ENCODE results near the gene SCN3B.

SCN3B gene

GRCh38 chr11:123624974-123625373 is 29.4 kb downstream of the SCN3B start:
- FAIRE-seq, result no peak

GRCh38 chr11:123622576-123622975 is 31.8 kb downstream of the SCN3B start:
- FAIRE-seq (no peak), DNase-seq (ENCODE audit: insufficient read length) (no peak)
- TF ChIP-seq TAF1 (IDR thresholded peaks at IDR 0.05; ENCODE audit: borderline replicate concordance, low read depth, low read length) (no peak), POLR2AphosphoS5 (IDR thresholded peaks at IDR 0.05; ENCODE audit: low read depth, low read length) (no peak), POLR2A (IDR thresholded peaks at IDR 0.05; ENCODE audit: low read depth, low read length) (no peak)

More at GRCh38 chr11:123624974-123625373, 29.4 kb downstream of the SCN3B start:
- no peak for DNase-seq (ENCODE audit: insufficient read length)
- no peak for TF ChIP-seq POLR2A (IDR thresholded peaks at IDR 0.05; ENCODE audit: low read depth, low read length)
- TF ChIP-seq POLR2AphosphoS5 (IDR thresholded peaks at IDR 0.05; ENCODE audit: low read depth, low read length), result no peak
- no peak for TF ChIP-seq TAF1 (IDR thresholded peaks at IDR 0.05; ENCODE audit: borderline replicate concordance, low read depth, low read length)

GRCh38 chr11:123616505-123617198 is 37.8 kb downstream of the SCN3B start:
- FAIRE-seq, result no peak
- TF ChIP-seq POLR2A (IDR thresholded peaks at IDR 0.05; ENCODE audit: low read depth, low read length) (no peak), POLR2AphosphoS5 (IDR thresholded peaks at IDR 0.05; ENCODE audit: low read depth, low read length) (no peak), TAF1 (IDR thresholded peaks at IDR 0.05; ENCODE audit: borderline replicate concordance, low read depth, low read length) (no peak)
- no peak for DNase-seq (ENCODE audit: insufficient read length)

- DNase-seq (ENCODE audit: insufficient read length), result no peak
- no peak for TF ChIP-seq POLR2AphosphoS5 (IDR thresholded peaks at IDR 0.05; ENCODE audit: low read depth, low read length)
- no peak for TF ChIP-seq TAF1 (IDR thresholded peaks at IDR 0.05; ENCODE audit: borderline replicate concordance, low read depth, low read length)
- TF ChIP-seq POLR2A (IDR thresholded peaks at IDR 0.05; ENCODE audit: low read depth, low read length), result no peak
- no peak for FAIRE-seq
These were observed 42.7 kb downstream of the SCN3B start for GRCh38 chr11:123611698-123612097.

GRCh38 chr11:123608945-123609344 is 45.5 kb downstream of the SCN3B start:
- no peak for FAIRE-seq
- TF ChIP-seq POLR2AphosphoS5 (IDR thresholded peaks at IDR 0.05; ENCODE audit: low read depth, low read length) (no peak), TAF1 (IDR thresholded peaks at IDR 0.05; ENCODE audit: borderline replicate concordance, low read depth, low read length) (no peak), POLR2A (IDR thresholded peaks at IDR 0.05; ENCODE audit: low read depth, low read length) (no peak)
- DNase-seq (ENCODE audit: insufficient read length), result no peak

- FAIRE-seq, result no peak
- TF ChIP-seq POLR2AphosphoS5 (IDR thresholded peaks at IDR 0.05; ENCODE audit: low read depth, low read length), result no peak
- no peak for TF ChIP-seq POLR2A (IDR thresholded peaks at IDR 0.05; ENCODE audit: low read depth, low read length)
- TF ChIP-seq TAF1 (IDR thresholded peaks at IDR 0.05; ENCODE audit: borderline replicate concordance, low read depth, low read length), result no peak
These were observed 46.1 kb downstream of the SCN3B start for GRCh38 chr11:123608371-123608770.

GRCh38 chr11:123607781-123608180 is 46.6 kb downstream of the SCN3B start:
- TF ChIP-seq POLR2AphosphoS5 (IDR thresholded peaks at IDR 0.05; ENCODE audit: low read depth, low read length), result no peak
- no peak for TF ChIP-seq TAF1 (IDR thresholded peaks at IDR 0.05; ENCODE audit: borderline replicate concordance, low read depth, low read length)
- no peak for TF ChIP-seq POLR2A (IDR thresholded peaks at IDR 0.05; ENCODE audit: low read depth, low read length)
- no peak for FAIRE-seq
- DNase-seq (ENCODE audit: insufficient read length), result no peak

More at GRCh38 chr11:123608371-123608770, 46.1 kb downstream of the SCN3B start:
- no peak for DNase-seq (ENCODE audit: insufficient read length)

GRCh38 chr11:123603666-123604065 is 50.8 kb downstream of the SCN3B start:
- TF ChIP-seq POLR2AphosphoS5 (IDR thresholded peaks at IDR 0.05; ENCODE audit: low read depth, low read length) (no peak), TAF1 (IDR thresholded peaks at IDR 0.05; ENCODE audit: borderline replicate concordance, low read depth, low read length) (no peak), POLR2A (IDR thresholded peaks at IDR 0.05; ENCODE audit: low read depth, low read length) (no peak)
- FAIRE-seq, result no peak
- no peak for DNase-seq (ENCODE audit: insufficient read length)

GRCh38 chr11:123601743-123602142 is 52.7 kb downstream of the SCN3B start:
- DNase-seq (ENCODE audit: insufficient read length) (no peak), FAIRE-seq (no peak)
- no peak for TF ChIP-seq POLR2A (IDR thresholded peaks at IDR 0.05; ENCODE audit: low read depth, low read length)
- no peak for TF ChIP-seq TAF1 (IDR thresholded peaks at IDR 0.05; ENCODE audit: borderline replicate concordance, low read depth, low read length)
- no peak for TF ChIP-seq POLR2AphosphoS5 (IDR thresholded peaks at IDR 0.05; ENCODE audit: low read depth, low read length)

- FAIRE-seq, result no peak
- DNase-seq (ENCODE audit: insufficient read length), result no peak
- TF ChIP-seq POLR2AphosphoS5 (IDR thresholded peaks at IDR 0.05; ENCODE audit: low read depth, low read length) (no peak), TAF1 (IDR thresholded peaks at IDR 0.05; ENCODE audit: borderline replicate concordance, low read depth, low read length) (no peak), POLR2A (IDR thresholded peaks at IDR 0.05; ENCODE audit: low read depth, low read length) (no peak)
These were observed 53.3 kb downstream of the SCN3B start for GRCh38 chr11:123601136-123601535.

GRCh38 chr11:123597859-123598258 is 56.6 kb downstream of the SCN3B start:
- DNase-seq (ENCODE audit: insufficient read length), result no peak
- peak; percentile 76 for FAIRE-seq
- TF ChIP-seq POLR2A (IDR thresholded peaks at IDR 0.05; ENCODE audit: low read depth, low read length) (no peak), TAF1 (IDR thresholded peaks at IDR 0.05; ENCODE audit: borderline replicate concordance, low read depth, low read length) (no peak), POLR2AphosphoS5 (IDR thresholded peaks at IDR 0.05; ENCODE audit: low read depth, low read length) (no peak)

- DNase-seq (ENCODE audit: insufficient read length), result no peak
- TF ChIP-seq POLR2A (IDR thresholded peaks at IDR 0.05; ENCODE audit: low read depth, low read length) (no peak), TAF1 (IDR thresholded peaks at IDR 0.05; ENCODE audit: borderline replicate concordance, low read depth, low read length) (no peak), POLR2AphosphoS5 (IDR thresholded peaks at IDR 0.05; ENCODE audit: low read depth, low read length) (no peak)
- FAIRE-seq, result no peak
These were observed 59.5 kb downstream of the SCN3B start for GRCh38 chr11:123594921-123595320.
